Omental fat pad (tissue), 4 donors: Measurements from ENCODE around the gene GALNT11. TPM values are rescaled to one million over a fixed set of nuclear protein-coding genes. Genes with fewer than 3 reads are reported as not detected.
"Not testable (repeated sequence)": the region's sequence is repeated elsewhere in the genome, so short reads cannot be mapped to it uniquely, and the experiment has no call there.

Source experiments
- ATAC-seq: fragments of 150-250 bp; one replicate; pipeline ENCODE4 v1.9.1; 2016; ENCODE audit warnings: mild to moderate bottlenecking, moderate library complexity; ENCODE audit not compliant: low FRiP score
- DNase-seq: peaks from one replicate; pipeline ENCODE4 v3.0.0-alpha.2; 2019; ENCODE audit warnings: low spot score
- total RNA-seq, 4 donors: library from RNA; depleted of rRNA; stranded (reverse); fragments of >200 nt; gene quantifications; one replicate each; pipeline ENCODE4 v1.1.0, GENCODE V29; 2016
- TF ChIP-seq, protein P1 (sequence below), 3 donors: fragments of 450-650 bp; IDR thresholded peaks; one replicate each; pipeline ENCODE4 v1.5.1; 2016 to 2017; ENCODE audit warnings: antibody characterized with exemption in 3 of 3, mild to moderate bottlenecking in 3 of 3, moderate library complexity in 2 of 3

GALNT11 gene
- total RNA-seq, 4 donors from 2014 or later: 45.2 to 53.4 (median 51.4) TPM

DNA sequence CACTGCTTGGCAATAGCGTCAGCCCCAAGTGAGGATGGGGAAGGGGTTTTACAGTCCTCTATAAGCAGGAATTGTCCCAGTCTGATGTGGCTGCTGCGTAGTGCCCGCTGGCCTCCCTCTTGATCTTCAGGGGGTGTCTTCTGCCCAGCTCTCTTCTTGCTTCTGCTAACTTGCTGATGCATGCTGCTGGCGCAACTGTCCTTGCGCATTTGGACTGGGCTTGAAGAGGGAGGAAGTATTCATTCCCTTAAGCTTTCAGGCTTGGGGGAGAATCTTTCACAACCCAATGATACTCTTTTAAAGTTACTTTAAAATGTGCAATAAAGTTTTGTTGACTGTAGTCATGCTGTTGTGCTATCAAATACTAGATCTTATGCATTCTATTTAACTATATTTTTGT is 10.3 kb downstream of the GALNT11 start:
- DNase-seq (no peak), ATAC-seq (no peak)
- TF ChIP-seq, protein P1, sequence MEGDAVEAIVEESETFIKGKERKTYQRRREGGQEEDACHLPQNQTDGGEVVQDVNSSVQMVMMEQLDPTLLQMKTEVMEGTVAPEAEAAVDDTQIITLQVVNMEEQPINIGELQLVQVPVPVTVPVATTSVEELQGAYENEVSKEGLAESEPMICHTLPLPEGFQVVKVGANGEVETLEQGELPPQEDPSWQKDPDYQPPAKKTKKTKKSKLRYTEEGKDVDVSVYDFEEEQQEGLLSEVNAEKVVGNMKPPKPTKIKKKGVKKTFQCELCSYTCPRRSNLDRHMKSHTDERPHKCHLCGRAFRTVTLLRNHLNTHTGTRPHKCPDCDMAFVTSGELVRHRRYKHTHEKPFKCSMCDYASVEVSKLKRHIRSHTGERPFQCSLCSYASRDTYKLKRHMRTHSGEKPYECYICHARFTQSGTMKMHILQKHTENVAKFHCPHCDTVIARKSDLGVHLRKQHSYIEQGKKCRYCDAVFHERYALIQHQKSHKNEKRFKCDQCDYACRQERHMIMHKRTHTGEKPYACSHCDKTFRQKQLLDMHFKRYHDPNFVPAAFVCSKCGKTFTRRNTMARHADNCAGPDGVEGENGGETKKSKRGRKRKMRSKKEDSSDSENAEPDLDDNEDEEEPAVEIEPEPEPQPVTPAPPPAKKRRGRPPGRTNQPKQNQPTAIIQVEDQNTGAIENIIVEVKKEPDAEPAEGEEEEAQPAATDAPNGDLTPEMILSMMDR (IDR thresholded peaks at IDR 0.05): no peak

DNA sequence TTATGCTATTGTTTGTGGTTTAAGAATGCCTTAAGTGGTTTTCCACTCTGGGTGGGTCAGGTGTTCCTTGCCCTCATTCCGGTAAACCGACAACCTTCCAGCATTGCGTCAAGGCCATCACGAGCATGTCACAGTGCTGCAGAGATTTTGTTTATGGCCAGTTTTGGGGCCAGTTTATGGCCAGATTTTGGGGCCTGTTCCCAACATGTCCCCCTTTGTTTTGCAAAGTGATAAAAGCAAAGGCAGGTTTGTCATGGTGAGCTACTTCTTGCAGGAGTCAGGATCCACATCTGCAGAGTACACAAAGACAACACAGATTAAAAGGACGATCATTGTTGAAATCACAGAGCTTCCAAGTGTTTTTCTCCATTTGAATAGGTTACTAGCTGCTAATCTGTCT is 12.9 kb downstream of the GALNT11 start:
- not testable (repeated sequence) for ATAC-seq, DNase-seq

DNA sequence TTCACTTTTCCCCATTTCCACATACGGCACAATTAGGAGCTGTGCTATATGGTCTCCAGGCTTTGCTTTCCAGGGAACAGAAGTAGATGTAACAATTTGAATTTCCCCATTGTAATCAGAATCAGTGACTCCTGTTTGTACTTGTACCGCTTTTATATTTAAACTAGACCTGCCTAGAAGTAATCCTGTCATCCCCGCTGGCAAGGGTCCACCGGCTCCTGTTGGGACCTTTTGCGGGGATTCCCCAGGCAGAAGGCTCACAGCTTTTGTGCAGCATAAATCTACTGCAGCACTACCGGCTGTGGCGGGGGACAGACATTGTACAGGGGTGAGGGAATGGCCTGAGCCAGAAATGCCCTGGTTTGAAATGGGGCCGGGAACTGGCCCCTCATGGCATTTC is 17.6 kb downstream of the GALNT11 start:
- not testable (repeated sequence) for DNase-seq, ATAC-seq

DNA sequence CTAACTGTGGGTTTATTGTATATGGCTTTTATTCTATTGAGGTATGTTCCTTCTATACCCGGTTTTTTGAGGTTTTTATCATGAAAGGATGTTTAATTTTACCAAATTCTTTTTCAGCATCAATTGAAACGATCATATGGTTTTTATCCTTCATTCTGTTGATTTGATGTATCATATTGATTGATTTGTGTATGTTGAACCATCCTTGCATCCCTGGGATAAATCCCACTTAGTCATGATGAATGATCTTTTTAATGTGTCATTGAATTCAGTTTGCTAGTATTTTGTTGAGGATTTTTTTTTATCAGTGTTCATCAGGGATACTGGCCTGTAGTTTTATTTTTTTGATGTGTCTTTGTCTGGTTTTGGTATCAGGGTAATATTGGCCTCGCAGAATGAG is 19.4 kb downstream of the GALNT11 start:
- not testable (repeated sequence) for ATAC-seq, DNase-seq

DNA sequence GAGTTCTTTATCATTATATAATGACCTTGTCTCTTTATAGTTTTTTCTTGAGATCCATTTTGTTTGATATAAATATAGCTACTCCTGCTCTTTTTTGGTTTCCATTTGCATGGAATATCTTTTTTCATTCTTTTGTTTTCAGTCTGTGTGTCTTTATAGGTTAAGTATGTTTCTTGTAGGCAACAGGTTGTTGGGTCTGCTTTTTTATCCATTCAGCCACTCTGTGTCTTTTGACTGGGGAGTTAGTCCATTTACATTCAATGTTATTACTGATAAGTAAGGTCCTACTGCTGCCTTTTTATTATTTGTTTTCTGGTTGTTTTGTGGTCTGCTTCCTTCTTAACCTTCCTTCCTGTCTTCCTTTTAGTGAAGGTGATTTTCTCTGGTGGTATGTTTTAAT is 21.1 kb downstream of the GALNT11 start:
- ATAC-seq (no peak), DNase-seq (no peak)
- TF ChIP-seq, protein P1 (IDR thresholded peaks at IDR 0.05): no peak

DNA sequence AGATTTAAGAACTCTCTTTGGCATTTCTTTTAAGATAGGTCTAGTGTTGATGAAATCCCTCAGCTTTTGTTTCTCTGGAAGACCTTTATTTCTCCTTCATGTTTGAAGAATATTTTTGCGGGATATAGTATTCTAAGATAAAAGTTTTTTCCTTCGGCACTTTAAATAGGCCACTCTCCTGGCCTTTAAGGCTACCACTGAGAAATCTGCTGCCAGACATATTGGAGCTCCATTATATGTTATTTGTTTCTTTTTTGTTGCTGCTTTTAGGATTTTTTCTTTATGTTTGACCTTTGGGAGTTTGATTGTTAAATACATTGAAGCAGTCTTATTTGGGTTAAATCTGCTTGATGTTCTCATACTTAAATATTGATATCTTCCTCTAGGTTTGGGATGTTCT is 22.6 kb downstream of the GALNT11 start:
- TF ChIP-seq, protein P1 (IDR thresholded peaks at IDR 0.05): no peak
- ATAC-seq (no peak), DNase-seq (no peak)

DNA sequence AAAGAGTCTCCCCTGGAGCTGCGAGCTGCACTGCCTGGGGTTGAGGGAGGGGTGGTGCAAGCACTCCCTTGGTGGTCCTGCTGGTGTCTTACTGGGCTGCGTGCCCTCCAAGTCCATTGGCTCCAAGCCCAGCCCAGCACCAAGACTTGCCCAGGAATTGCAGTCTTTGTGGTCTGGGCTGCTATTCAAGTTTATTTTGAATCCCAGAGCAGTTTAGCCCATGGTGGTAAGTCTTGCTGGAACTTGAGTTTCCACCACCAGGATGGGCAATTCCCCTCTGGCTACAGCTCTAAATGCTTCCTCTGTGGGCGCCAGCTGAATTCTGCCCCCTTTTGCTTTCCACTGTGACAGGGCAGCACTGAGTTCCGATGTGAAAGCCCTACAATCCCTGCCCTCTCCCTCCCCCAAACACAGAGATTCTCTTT is 25.1 kb downstream of the GALNT11 start:
- TF ChIP-seq, protein P1 (IDR thresholded peaks at IDR 0.05): no peak
- DNase-seq: no peak
- ATAC-seq: no peak

DNA sequence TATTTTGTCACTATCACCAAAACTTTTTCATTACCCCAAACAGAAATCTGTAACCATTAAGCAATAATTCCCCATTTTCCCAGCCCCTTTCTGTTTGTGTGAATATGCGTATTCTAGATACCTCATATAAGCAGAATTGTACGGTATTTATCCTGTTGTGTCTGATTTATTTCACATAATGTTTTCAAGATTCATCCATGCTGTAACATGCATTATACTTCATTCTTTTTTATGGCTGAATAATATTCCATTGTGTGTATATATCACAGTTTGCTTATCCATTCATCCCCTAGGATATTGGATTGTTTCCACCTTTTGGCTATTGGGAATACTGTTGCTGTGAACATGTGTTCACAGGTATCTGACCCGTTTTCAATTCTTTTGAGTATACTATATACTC is 26.5 kb downstream of the GALNT11 start:
- ATAC-seq: no peak
- DNase-seq: no peak
- TF ChIP-seq, protein P1 (IDR thresholded peaks at IDR 0.05): no peak

DNA sequence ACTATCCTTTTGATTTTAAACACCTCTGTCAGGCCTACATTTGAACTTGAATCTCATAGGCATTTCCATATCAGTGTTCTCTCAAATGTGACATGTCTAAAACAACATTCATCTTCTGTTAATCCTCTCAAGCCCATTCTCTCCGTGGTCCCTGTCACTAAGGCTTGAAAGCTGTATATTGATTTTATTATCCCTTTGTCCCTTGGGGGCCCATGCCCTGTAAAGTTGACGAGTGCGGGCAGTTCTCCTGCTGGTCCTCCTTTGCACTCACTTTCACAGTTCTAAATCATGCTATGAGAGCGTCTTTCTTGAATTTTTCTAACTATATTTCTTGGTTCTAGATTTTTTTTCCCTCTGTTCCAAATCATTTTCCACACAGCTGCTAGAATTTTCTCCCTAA is 27.3 kb downstream of the GALNT11 start:
- no peak for DNase-seq
- no peak for ATAC-seq
- TF ChIP-seq, protein P1 (IDR thresholded peaks at IDR 0.05): no peak
